HG02970 (cell line): ENCODE measurements around the gene RASGRF2.
"Not testable (repeated sequence)": the region's sequence is repeated elsewhere in the genome, so short reads cannot be mapped to it uniquely, and the experiment has no call there.

Source experiments
- ATAC-seq: cut with Tn5 transposase; IDR thresholded peaks from one replicate; pipeline ENCODE4 v1.9.1; 2021; ENCODE audit warnings: mild to moderate bottlenecking, moderate library complexity, moderate number of reproducible peaks; ENCODE audit not compliant: unreplicated experiment, low FRiP score

Gene RASGRF2

DNA sequence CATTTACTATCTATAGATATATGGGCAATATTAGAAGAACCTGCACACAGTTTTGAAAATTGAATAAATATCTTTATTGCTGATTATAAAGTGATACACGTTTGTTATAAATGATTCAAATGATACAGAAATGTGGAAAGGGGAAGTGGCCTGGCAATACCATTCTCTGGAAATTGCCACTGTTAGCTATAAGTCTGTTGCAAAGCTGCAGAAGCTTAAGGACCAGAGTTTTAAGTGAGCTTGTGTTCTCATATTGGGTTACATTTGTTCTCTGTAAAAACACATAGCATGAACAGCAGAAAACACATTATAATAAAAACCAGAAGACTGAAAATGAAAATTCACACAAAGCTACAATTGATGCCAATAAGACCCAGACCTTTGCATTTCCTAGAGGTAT is 59.6 kb downstream of the RASGRF2 start:
- no peak for ATAC-seq

DNA sequence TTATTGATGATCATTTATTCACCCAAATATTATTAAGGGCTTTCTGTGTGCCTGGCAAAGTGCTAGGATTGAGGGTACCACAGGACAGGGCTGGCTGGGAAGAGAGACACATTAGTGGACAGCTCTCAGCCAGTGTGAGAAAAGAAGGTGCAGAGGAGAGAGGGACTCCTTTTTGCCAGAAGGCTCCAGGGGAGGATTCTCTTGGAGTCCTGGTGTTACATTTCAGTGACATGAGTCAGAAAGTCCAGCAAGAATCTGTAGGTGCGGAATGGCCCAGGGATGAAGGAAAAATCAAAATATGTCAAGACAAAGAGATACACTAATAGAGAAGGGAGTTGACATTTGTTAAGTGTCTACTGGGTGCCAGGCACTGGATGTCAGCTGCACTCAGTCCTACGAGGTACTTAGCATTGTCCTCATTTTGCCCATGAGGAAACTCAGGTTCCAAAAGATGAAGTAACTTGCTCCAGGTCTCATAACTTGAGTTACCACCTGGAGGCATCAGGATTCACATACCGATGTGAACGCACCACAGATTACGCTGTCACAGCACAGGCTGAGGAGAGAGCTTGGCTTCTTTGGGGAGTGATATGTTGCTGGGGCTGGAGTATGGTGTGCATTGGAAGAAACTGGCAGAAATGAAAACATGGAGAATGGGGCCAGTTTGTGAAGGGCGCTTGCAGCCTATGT is 60.5 kb downstream of the RASGRF2 start:
- ATAC-seq: no peak

DNA sequence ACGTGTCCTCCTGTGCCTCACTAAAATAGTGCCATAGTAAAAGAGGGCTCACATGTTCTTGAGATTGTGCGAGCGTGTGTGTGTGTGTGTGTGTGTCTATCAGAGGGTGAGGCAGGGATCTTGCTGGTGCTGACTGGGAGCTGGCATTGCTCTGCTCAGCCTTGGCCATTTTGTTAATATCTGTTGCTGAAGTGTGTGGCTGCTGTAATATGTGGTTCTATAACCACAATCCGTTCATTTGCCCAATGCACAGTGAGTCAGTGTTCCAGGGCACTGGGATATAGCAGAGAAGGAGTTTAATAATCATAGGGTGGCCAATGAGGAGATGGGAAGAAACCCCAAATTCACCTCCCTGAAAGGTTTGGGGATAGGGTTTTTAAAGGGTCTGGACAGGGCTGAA is 61.3 kb downstream of the RASGRF2 start:
- ATAC-seq: no peak

DNA sequence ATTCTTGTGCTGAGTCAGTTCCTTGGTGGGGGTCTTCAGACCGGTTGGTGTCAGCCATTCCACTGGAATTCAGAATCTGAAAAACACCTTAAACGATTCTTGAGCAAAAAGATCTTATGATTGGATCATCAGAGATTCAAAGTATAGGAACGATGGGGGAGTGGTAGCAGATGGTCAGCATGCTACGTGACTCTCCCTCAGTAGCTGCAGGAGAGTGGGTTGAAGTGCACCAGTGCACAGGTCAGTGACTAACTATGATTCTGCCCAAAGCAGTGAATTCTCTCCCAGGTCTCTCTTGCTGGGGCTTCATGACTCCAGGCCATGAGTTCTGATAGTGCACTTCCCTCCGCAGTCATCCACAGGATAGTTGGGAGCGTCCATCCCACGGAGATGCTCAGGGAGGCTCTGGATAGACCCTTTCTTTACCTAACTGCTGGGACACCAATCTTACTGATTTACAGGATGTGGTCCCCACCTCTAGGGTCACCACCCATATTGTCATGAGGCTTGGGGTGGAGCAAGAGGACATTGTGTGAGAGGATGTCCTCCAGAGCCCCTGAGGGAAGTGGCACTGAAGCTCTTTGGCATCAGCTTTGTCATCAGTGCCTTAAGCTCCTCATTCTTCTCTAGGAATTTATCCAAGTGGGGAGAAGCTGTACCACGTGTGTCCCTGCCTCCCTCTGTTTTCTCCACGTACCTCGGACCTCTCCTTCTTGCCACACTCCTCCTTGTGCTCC is 62.0 kb downstream of the RASGRF2 start:
- ATAC-seq: no peak

DNA sequence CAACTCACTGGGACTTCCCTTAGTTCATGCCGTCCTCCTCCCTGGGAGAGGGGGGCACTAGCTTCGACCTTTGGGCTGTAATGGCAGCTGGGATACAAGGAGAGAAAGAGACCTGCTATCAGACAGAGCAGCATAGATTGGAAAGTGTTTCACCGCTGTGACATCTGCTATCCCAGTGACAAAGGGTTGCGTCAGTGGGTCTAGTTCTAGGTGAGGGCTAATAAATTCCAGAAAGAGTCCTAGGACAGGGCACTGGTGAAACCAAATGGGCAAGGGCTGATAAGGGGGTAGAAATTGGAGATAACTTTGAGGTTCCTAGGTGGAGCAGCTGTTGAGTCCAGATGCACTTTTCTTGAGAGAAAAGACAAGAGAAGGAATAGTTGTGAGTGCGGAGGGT is 62.5 kb downstream of the RASGRF2 start:
- no peak for ATAC-seq

DNA sequence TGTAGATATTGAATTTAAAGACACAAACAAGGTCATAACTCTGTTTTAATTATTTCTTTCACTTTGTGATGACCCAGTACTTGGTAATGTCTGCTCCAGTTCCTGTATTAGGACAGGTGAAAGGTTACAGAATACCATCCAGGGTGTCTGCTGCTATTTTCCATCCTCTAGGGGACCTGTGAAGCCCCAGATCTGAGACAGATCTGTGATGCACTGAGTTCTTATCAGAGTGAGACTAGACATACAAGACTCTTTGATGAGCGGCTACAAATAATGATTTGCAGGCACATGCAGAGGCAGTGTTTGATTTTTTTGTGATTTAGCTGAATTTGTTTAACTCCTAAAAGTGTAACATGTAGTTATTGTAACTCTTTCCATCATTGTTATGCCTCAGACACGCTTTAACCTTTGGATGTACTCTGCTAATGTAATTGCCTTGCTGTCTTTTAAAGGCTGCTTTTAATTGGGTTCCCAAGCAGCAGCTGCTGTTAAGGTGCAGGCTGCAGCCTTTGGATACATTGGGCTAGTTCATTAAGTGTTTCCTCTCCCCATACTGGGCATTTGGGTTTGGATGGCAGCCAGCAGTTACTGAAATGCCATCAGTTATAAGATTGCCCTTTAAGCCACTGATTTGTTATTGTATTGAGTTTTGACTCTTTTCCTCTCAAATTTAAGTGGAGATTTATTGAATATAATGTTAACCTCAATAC is 63.3 kb downstream of the RASGRF2 start:
- ATAC-seq: no peak

DNA sequence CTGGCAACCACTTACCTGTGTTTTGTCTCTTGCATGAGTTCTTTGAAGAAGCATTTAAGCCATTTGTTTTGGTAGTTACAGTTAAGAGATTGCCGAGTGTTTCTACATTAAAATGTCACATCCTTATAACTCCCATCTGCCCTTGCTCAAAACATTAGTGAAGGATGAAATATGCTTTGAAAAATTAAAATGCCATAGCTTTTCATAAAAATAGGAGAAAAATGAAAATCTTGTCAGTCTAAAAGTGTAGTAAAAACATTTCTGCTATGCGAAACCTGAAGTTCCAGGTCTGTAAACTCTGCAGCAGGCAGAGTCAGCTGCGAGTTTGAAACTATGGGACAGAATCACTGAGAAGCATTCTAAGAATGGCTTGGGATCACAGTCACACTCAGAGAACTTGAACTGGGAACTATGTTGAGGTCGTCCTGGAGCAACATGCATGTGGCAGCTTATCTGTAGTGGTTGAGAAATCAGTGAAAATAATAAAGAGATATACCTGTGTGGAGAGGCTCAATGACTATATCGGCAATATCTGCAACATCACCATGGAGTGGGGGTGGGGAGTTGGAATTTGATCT is 67.4 kb downstream of the RASGRF2 start:
- ATAC-seq: no peak

DNA sequence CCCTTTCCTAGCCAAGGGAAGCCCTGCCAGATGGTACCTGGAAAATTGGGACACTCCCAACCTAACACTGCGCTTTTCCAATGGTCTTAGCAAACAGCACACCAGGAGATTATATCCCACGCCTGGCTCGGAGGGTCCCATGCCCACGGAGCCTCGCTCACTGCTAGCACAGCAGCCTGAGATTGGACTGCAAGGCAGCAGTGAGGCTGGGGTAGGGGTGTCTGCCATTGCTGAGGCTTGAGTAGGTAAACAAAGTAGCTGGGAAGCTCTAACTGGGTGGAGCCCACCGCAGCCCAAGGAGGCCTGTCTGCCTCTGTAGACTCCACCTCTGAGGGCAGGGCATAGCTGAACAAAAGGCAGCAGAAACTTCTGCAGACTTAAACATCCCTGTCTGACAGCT is 68.7 kb downstream of the RASGRF2 start:
- ATAC-seq: not testable (repeated sequence)

DNA sequence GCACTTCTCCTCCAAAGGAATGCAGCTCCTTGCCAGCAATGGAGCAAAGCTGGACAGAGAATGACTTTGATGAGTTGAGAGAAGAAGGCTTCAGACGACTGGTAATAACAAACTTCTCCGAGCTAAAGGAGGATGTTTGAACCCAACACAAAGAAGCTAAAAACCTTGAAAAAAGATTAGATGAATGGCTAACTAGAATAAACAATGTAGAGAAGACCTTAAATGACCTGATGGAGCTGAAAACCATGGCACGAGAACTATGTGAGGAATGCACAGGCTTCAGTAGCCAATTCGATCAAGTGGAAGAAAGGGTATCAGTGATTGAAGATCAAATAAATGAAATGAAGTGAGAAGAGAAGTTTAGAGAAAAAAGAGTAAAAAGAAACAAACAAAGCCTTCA is 69.6 kb downstream of the RASGRF2 start:
- ATAC-seq: not testable (repeated sequence)

DNA sequence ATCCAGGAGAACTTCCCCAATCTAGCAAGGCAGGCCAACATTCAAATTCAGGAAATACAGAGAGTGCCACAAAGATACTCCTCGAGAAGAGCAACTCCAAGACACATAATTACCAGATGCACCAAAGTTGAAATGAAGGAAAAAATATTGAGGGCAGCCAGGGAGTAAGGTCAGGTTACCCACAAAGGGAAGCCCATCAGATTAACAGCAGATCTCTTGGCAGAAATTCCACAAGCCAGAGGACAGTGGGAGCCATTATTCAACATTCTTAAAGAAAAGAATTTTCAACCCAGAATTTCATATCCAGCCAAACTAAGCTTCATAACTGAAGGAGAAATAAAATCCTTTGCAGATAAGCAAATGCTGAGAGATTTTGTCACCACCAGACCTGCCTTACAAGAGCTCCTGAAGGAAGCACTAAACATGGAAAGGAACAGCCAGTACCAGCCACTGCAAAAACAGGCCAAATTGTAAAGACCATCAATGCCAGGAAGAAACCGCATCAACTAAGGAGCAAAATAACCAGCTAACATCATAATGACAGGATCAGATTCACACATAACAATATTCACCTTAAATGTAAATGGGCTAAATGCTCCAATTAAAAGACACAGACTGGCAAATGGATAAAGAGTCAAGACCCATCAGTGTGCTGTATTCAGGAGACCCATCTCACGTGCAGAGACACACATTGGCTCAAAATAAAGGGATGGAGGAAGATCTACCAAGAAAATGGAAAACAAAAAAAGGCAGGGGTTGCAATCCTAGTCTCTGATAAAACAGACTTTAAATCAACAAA is 70.3 kb downstream of the RASGRF2 start:
- not testable (repeated sequence) for ATAC-seq

DNA sequence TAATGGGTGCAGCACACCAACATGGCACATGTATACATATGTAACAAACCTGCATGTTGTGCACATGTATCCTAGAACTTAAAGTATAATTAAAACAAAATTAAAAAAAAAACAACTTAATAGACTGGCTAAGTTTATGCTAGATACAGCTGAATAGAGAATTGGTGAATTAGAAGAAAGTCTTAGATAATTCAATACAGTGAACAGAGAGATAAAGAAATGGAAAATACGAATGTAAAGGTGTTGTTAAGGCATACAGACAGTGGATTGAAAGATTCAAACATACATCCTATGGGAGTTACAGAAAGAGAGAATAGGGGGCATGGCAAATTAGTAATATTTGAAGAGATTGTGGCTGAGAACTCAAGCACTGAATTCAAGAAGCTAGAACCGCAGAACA is 75.4 kb downstream of the RASGRF2 start:
- no peak for ATAC-seq

DNA sequence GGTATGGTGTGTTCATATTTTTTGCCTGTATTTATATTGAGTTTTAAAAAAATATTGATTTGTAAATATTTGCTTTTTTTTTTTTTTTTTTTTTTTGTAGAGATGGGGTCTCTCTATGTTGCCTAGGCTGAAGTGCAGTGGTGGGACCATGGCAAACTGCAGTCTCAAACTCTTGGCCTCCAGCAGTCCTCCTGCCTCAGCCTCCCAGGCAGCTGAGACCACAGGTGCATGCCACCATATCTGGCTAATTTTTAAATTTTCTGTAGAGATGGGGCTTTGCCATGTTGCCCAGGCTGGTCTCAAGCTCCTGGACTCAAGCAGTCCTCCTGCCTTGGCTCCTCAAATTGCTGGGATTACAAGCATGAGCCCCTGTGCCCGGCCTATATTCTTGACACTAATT is 78.3 kb downstream of the RASGRF2 start:
- ATAC-seq: no peak

DNA sequence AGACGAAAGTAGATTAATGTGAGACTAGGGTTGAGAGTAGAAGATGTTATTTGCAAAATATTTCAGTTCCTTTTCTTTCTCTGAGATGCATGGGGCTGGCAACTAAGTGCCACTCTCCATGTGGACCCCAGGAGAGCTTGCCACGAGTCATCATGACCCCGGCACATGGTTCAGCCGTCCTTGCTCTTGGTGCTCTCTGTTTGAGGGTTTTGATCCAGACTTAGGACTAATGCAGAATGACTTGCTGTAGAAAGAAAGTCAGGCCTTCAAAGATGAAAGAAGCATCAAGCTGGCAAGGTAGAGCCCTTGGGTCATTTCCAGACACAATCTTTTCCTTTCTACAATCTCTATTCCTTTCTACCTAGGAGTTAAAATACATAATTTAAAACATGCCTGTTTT is 84.7 kb downstream of the RASGRF2 start:
- ATAC-seq: no peak

DNA sequence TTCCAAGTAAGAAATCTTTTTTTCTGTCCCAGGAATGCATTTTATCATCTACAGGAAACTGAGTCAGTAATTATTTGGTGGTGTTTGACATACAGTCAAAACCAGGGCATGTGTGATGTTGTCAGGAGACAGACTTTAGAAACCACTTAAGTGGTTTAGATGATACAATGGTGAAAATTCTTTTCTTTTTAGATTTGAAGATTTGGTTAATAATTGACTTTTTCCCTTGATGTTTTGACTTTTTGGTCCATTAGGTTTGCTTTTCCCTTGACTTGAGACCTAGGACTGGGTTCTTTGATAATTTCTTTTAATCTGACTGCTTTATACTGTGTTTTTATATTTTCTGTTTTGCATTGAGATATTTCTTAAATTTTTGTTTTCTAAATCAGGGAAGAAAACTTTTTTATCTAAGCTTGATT is 85.2 kb downstream of the RASGRF2 start:
- no peak for ATAC-seq

DNA sequence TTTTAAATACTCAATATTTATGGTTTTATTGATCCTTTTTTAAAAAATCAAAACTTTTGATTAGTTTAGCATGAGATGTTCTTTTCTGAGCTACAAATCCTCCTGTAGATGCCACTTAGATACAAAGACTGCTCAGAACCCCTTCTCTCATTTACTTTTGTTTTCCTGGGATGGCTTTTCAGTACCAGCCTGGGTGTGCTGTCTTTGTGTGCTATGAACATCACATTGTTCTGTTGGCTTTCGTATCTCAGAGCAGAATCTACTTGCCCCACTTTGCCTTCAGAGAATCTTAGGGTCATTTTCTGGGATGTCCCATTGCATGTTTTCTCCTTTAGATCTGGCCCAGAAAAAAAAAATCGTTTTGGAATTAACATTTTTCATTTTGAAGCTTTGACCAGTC is 85.9 kb downstream of the RASGRF2 start:
- no peak for ATAC-seq

DNA sequence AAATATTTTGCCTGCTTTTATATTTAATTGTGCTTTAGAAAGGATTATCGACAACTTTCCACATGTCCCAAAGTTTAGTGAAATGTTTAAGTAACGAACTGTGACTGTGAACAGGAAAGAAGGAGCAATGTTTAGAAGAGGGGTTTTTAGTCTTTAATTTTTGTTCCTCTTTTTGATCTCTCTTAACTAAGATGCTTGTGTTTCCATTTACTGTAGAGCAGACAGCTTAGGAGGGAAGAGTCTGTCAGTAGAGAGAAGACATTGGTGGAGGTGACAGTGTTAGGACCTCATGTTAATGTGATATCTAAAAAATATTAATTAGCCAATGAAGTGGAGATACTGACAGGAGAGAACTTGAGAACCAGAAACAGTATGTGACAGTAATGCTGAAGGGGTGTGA is 92.2 kb downstream of the RASGRF2 start:
- no peak for ATAC-seq

DNA sequence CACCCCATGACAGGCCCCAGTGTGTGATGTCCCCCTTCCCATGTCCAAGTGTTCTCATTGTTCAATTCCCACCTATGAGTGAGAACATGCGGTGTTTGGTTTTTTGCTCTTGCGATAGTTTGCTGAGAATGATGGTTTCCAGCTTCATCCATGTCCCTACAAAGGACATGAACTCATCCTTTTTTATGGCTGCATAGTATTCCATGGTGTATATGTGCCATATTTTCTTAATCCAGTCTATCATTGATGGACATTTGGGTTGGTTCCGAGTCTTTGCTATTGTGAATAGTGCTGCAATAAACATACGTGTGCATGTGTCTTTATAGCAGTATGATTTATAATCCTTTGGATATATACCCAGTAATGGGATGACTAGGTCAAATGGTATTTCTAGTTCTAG is 93.1 kb downstream of the RASGRF2 start:
- not testable (repeated sequence) for ATAC-seq

DNA sequence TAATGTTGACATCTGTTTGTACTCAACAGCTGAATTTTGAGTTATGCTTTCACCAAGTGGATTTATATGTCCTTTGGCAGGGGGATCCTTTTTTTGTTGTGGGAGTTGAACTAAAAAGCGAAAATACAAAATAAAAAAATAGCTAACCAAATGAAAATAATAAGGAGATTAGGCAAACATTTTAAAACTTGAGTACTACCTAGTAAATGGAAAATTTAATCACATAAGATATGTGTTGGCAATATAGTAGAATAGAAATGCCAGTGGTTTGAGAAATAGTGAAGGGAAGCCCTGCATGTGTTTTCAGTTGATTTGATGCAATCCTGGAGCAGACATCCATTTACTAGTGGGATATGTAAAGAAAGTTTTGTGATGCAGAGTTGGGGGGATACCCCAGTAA is 98.0 kb downstream of the RASGRF2 start:
- no peak for ATAC-seq

DNA sequence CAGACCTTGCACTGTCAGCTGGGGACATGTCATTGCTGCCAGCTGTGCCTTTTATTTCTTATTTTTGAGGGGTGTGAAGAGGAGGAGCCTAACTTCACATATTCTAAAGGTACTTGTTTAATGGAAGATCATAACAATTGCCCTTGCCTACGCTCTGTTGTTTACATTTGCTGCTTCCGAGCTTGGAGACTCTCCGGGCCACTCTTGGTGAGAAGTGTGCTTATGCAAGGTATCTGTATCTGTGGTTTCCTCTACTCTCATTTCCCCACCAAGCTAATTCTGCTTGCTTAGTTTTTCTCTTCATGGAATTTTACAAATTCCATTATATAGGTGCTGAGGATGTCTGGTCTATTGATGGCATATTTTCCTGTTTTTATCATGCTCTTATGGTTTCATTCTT is 105.3 kb downstream of the RASGRF2 start:
- no peak for ATAC-seq

DNA sequence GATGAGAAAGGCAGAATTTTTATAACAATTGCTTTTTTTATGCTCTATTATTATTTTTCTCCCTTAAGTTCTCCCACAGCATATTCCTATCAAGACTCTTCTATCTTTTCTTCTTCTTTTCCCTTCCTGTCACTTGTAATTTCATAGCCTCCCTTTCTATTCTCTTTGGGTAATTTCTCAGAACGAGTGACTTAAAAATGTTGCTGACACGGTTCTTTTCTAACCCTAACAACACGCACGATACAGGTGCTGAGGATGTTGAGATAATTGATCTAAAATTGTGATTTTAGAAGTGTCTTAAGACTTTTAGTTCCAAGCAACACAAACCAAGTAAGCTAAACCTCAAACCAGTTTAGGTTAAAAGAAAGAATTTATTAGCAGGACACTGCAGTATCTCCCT is 105.9 kb downstream of the RASGRF2 start:
- no peak for ATAC-seq
